Prostate gland (tissue), 2 donors: ENCODE measurements around the gene ZNF318. TPM values are rescaled to one million over a fixed set of nuclear protein-coding genes. Genes with fewer than 3 reads are reported as not detected.
"Not testable (repeated sequence)": the region's sequence is repeated elsewhere in the genome, so short reads cannot be mapped to it uniquely, and the experiment has no call there.

Experiments used
- DNase-seq: peaks from one replicate; pipeline ENCODE4 v3.0.0-alpha.2; 2019; ENCODE audit warnings: low spot score
- H3K27ac ChIP-seq, 2 donors: fragments of 200-600 bp; sonication (generic); 2 replicates each; pipeline ENCODE4 v1.5.1; 2017 to 2019
- H3K27me3 ChIP-seq: fragments of 200-600 bp; sonication (generic); replicated peaks from 2 replicates; pipeline ENCODE4 v1.5.1; 2019; ENCODE audit not compliant: insufficient read depth
- H3K36me3 ChIP-seq, 2 donors: fragments of 200-600 bp; sonication (generic); 1 replicate in 1 of 2; 2 replicates in 1 of 2; pipeline versions ENCODE4 v1.5.1 to v1.8.1; 2017 to 2019
- H3K4me1 ChIP-seq: fragments of 200-600 bp; sonication (generic); replicated peaks from 2 replicates; pipeline ENCODE4 v1.5.1; 2019
- H3K4me3 ChIP-seq, 2 donors: fragments of 200-600 bp; sonication (generic); 2 replicates each; pipeline ENCODE4 v1.5.1; 2017 to 2019
- H3K9me3 ChIP-seq: fragments of 200-600 bp; sonication (generic); 2 replicates; pipeline ENCODE4 v1.5.1; 2017
- POLR2A ChIP-seq: fragments of 450-650 bp; IDR thresholded peaks from one replicate; pipeline ENCODE4 v1.6.1; 2016; ENCODE audit warnings: antibody characterized with exemption, mild to moderate bottlenecking
- POLR2AphosphoS5 ChIP-seq: sonication (generic); formaldehyde crosslinking; IDR thresholded peaks from one replicate; pipeline ENCODE4 v1.6.1; 2017; ENCODE audit warnings: antibody characterized with exemption
- WGBS: methylation state at CpG from one replicate; pipeline ENCODE4 v1.1.5; 2018; 5-methylcytosine and 5-hydroxymethylcytosine counted together
- intact Hi-C: fragments of 100-400 bp; cut with DNase I; formaldehyde crosslinking; loops from one replicate; pipeline ENCODE4 v1.14.2; 2022
- total RNA-seq, 2 donors: library from RNA; depleted of rRNA; stranded (reverse); fragments of >200 nt; gene quantifications; one replicate each; pipeline ENCODE4 v1.1.0, GENCODE V29; 2016
- TF ChIP-seq, protein P1 (sequence below), 4 experiments: fragments of 200-600 bp in 2 of 4; fragments of 450-650 bp in 2 of 4; sonication (generic) in 2 of 4; IDR thresholded peaks; 1 replicate in 3 of 4; 2 replicates in 1 of 4; pipeline ENCODE4 v1.5.1; 2016 to 2019; ENCODE audit warnings: antibody characterized with exemption in 4 of 4, mild to moderate bottlenecking in 2 of 4, moderate library complexity in 2 of 4

Gene ZNF318
- total RNA-seq, 2 donors from 2014 or later = 15.1 to 41.6 TPM

DNA sequence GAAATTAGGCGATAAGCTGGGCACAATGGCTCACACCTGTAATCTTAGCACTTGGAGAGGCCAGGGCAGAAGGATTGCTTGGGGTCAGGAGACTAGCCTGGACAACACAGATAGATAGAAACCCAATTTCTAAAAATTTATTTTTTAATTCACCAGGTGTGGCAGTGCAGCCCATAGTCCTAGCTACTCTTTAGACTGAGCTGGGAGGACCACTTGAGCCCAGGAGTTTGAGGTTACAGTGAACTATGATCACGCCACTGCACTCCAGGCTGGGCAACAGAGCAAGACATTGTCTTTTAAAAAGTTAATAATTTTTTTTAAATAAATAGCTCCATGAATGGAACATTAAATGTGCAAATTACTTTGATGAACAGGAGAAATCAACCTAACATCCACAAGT, 8.2 kb downstream of the ZNF318 start:
- H3K27ac ChIP-seq = no peak overlapping the region
- no peaks in the 10 kb centered on the region for H3K36me3 ChIP-seq

DNA sequence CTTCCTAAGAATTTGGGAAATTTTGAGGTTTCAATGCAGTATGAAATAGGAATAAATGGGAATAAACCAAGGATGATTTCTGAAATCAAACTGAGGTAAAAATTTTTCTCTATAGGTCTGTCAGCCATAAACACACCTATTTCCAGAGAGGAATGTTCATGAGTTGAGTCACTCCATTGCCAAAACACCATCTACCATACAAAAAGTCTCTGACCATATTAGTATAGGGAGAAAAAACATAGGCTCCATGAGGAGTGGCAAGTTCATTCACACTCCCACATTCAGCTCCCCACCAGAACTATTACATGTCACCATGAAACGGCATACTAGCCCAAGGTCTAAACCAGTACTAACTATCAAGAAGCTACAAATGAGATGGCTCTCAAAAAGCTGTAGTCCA, 9.6 kb downstream of the ZNF318 start:
- H3K27ac ChIP-seq = no peak overlapping the region
- 100% methylated on average over 1 of the region's 1 CpG for WGBS
- intact Hi-C loops = no loop called here

More for the DNA sequence above, 8.2 kb downstream of the ZNF318 start:
- WGBS = 95% methylated on average over 2 of the region's 2 CpGs
- Histone ChIP-seq H3K9me3 (no peaks in the 10 kb centered on the region), H3K4me1 (no peaks in the 10 kb centered on the region), H3K27me3 (no peaks in the 10 kb centered on the region), H3K4me3 (no peak overlapping the region)
- intact Hi-C loops = no loop called here
- TF ChIP-seq, protein P1, sequence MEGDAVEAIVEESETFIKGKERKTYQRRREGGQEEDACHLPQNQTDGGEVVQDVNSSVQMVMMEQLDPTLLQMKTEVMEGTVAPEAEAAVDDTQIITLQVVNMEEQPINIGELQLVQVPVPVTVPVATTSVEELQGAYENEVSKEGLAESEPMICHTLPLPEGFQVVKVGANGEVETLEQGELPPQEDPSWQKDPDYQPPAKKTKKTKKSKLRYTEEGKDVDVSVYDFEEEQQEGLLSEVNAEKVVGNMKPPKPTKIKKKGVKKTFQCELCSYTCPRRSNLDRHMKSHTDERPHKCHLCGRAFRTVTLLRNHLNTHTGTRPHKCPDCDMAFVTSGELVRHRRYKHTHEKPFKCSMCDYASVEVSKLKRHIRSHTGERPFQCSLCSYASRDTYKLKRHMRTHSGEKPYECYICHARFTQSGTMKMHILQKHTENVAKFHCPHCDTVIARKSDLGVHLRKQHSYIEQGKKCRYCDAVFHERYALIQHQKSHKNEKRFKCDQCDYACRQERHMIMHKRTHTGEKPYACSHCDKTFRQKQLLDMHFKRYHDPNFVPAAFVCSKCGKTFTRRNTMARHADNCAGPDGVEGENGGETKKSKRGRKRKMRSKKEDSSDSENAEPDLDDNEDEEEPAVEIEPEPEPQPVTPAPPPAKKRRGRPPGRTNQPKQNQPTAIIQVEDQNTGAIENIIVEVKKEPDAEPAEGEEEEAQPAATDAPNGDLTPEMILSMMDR (IDR thresholded peaks at IDR 0.05) = no peak
- no peak for TF ChIP-seq POLR2AphosphoS5
- TF ChIP-seq POLR2A = no peak
- no peak for DNase-seq

DNA sequence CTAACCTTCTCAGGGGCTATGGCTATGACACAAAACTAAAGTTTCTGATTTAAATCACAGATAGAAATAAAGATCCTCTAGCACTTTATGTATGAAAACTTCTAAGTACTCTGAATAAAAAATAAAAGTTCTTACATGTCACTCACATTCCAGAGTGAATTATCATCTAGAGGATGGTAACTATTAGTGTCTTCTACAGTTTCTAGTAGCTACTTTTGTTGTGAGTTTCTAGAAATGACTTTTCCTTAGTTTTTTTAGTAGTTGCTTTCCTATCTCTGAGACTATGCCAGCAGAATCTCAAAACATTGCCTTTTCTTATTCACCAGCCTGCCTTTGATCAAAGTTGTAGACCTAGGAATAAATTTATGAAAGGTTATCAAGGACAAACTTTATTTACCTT, 10.1 kb downstream of the ZNF318 start:
- Histone ChIP-seq H3K4me1 (no peaks in the 10 kb centered on the region), H3K36me3 (no peaks in the 10 kb centered on the region), H3K27me3 (no peaks in the 10 kb centered on the region), H3K4me3 (no peak overlapping the region), H3K27ac (no peak overlapping the region), H3K9me3 (no peaks in the 10 kb centered on the region)
- no peak for DNase-seq
- TF ChIP-seq, protein P1 (IDR thresholded peaks at IDR 0.05) = no peak
- TF ChIP-seq POLR2A (no peak), POLR2AphosphoS5 (no peak)
- intact Hi-C loops = no loop called here

More for the DNA sequence above, 9.6 kb downstream of the ZNF318 start:
- H3K4me1 ChIP-seq = no peaks in the 10 kb centered on the region
- H3K36me3 ChIP-seq = no peaks in the 10 kb centered on the region
- no peak overlapping the region for H3K4me3 ChIP-seq
- H3K9me3 ChIP-seq = no peaks in the 10 kb centered on the region
- DNase-seq = no peak
- TF ChIP-seq POLR2AphosphoS5 (no peak), POLR2A (no peak)
- TF ChIP-seq, protein P1 (IDR thresholded peaks at IDR 0.05) = no peak
- no peaks in the 10 kb centered on the region for H3K27me3 ChIP-seq

DNA sequence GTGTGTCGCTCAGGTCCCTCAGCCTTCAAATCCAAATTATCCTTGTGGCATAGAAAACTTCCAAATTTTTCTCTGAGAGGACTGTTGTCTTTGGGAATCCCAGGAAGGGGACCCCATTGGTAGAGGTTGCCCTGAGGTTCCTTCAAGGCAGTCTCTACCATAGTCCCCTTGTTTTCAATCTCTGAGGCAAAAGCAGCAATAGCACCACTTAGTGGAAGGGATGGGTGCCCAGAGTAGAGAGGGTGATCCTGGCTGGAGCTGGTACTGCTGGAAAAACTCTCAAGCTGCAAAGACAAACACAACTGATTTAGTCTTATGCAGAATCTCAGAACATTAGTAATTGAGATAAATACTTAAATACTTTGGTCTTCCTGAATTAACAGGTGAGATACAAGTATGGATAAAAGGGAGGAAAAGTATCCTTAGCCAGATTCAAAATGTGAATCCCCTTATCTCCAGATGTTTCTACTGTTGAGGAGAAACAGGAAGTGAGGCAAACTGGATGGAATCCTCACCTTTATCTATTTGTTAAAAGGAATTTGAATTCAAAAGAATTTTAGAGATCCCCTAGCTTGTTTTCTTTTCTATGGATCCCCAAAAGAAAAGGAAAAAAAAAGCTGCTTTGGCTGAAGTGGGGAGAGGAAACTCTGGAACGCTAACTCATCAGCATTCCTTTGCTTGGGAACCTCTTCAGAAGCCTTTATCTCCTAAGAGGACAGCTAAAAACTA, 13.4 kb downstream of the ZNF318 start:
- Histone ChIP-seq H3K36me3 (no peaks in the 10 kb centered on the region), H3K4me1 (no peaks in the 10 kb centered on the region), H3K9me3 (no peaks in the 10 kb centered on the region), H3K4me3 (no peak overlapping the region), H3K27me3 (no peaks in the 10 kb centered on the region), H3K27ac (no peak overlapping the region)
- no peak for TF ChIP-seq POLR2A
- TF ChIP-seq, protein P1 (IDR thresholded peaks at IDR 0.05) = peak in 2 of 4 experiments; percentile 17 to 20
- intact Hi-C loops = no loop called here
- no peak for DNase-seq
- WGBS = 83% methylated on average over 2 of the region's 2 CpGs

DNA sequence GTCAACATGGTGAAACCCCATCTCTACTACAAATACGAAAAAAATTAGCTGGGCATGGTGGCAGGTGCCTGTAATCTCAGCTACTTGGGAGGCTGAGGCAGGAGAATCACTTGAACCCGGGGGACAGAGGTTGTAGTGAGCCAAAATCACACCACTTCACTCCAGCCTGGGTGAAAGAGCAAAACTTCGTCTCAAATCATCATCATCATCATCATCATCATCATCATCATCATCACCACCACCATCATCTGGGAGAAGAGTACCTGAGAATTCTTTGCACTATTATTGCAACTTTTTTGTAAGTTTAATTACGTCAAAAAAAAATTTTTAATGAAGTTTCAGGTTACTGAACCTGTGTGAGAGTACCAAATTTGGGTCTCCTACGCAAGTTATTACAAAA, 17.5 kb downstream of the ZNF318 start:
- H3K27ac ChIP-seq, H3K27me3 ChIP-seq, H3K9me3 ChIP-seq, H3K4me1 ChIP-seq, intact Hi-C loops, DNase-seq, H3K36me3 ChIP-seq, H3K4me3 ChIP-seq: not testable (repeated sequence)
- WGBS = 93% methylated on average over 5 of the region's 5 CpGs
